HG02798 (cell line): Measurements from ENCODE around the gene PARVG.

Source experiments
- ATAC-seq: cut with Tn5 transposase; IDR thresholded peaks from one replicate; pipeline ENCODE4 v1.9.1; 2021; ENCODE audit warnings: mild to moderate bottlenecking; ENCODE audit not compliant: unreplicated experiment, poor library complexity

The PARVG gene

DNA sequence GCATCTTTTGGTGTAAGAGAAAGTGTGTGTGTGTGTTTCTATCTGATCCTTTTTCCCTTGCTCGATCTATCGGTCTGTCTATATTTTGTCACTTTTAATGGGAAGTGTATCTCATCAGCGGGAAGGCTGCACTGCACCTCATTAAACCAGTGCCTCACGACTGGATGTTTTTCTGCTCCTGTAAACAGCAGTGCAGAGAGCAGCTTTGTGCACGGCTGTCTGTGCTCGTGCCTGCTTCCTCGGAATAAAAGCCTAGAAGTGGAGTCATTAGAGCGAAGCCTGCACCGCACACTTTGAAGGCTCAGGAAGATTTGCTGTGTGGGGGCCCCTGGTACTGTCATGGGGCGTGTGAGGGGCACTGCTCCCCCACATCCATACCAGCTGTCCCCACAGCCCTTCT lies 27.0 kb upstream of the PARVG start:
- ATAC-seq = no peak

DNA sequence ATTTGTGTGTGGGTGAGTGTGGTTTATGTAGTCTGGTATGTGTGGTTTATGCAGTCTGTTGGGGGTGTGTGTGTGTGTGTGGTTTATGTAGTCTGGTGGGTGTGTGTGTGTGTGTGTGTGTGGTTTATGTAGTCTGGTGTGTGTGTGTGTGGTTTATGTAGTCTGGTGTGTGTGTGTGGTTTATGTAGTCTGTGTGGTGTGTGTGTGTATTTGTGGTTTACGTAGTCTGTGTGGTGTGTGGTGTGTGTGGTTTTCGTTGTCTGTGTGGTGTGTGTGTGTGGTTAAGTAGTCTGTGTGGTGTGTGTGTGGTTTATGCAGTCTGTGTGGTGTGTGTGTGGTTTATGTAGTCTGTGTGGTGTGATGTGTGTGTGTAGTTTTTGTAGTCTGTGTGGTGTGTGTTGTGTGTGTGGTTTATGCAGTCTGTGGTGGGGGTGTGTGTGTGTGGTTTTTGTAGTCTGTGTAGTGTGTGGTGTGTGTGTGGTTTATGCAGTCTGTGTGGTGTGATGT lies 26.2 kb upstream of the PARVG start:
- ATAC-seq = no peak

DNA sequence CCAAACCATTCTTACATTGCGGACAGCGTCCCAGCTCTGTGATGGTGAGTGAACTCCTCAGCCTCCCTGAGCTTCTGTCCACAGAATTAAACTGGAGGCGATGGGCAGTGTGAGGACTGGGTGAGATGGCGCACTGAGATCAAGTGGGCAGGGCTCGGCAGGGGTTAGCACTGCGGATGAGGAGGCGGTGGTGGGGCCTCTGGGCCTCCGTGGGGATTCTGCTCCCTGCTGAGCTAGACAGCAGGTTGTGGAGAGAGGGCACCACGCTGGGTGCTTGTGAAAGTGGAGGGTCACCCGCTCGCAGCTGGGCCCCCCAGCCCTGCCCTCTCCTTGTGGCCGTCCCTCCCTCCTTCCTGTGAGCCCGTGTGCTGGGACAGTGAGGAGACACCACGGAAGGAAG lies 25.6 kb upstream of the PARVG start:
- ATAC-seq = no peak

DNA sequence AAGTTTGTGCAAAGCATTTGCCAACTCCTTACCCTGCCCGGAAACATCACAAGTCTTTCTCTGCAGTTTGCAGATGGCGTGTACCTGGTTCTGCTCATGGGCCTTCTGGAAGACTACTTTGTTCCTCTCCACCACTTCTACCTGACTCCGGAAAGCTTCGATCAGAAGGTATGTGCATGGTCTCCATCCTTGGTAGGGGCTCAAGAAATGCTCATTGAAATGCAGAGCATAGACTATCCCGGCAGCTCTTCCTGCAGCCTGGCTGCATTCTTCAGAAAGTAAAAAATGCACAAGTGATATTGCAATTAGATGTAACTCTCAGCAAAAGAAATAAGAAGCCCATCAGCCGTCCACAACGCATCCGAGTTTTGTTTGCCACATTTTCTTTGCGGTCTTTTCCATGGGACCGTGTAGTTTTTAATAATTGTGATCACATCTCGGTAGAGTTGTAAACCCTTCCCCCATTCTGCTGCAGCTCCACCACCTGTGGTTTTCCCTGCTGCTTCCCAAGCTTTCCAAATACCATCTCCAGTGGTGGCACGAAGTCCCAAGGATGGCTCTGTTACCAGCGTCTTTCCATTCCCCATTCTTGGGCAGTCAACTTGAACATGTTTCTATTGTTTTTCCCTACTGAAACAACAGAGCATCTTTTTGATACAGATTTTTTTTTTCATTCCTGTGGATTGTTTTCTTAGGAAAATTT lies 22.7 kb upstream of the PARVG start:
- no peak for ATAC-seq

DNA sequence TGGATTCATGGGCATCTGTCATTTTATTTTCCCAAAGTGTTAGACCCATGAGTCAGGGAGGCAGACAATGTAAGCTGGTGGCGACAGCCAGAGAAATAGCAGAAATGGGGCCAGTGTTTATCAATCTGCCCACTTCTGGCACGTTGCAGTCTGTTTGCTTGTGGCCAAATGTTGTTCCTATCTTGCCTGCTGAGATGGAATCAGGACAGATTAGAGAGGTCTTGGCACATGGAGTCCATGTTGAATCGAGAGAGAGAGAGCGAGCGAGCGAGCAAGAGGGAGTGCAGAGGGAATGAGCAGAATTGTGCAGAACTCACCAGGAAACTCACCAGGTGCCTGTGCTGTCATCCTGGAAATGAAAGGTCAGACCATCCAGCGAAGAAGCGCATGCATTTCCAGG lies 21.9 kb upstream of the PARVG start:
- ATAC-seq = no peak

DNA sequence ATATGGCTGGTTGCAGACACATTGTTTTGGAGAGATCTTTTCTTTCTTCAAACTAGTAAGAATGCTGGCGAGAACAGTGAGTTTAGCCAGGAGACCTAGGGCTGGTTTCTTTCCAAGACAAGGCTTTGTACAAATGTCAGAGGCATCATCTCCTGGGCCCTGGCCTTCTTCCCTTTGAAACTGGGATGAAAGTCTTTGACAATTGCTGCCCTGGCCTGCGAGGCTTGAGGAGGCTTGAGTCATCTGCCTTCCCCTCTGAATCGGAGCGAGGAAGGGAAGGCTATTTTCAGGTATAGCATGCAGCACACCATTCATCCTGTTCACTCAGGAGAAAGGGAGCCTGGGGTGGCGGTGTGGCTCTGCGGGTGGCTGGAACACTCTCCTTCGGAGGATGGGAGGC lies 21.5 kb upstream of the PARVG start:
- ATAC-seq = no peak

DNA sequence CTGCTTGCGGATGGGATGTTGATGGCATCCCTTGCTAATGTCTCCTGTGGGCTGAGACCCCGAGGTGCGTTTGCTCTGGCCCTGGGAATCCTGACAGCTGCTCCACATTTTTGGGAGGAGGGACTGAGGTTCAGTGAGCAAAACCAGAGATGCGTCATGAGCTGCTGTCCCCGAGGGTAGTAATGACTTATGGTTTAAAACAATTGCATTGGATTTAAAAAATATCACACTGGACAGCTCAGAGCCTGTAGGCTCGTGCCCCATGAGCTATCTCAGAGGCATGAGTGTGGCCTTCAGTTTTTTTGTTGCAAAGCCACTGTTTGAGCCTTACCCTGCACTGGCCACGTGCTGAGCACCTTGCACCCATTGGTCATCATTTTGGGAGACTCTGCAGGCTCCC lies 20.9 kb upstream of the PARVG start:
- ATAC-seq = no peak

DNA sequence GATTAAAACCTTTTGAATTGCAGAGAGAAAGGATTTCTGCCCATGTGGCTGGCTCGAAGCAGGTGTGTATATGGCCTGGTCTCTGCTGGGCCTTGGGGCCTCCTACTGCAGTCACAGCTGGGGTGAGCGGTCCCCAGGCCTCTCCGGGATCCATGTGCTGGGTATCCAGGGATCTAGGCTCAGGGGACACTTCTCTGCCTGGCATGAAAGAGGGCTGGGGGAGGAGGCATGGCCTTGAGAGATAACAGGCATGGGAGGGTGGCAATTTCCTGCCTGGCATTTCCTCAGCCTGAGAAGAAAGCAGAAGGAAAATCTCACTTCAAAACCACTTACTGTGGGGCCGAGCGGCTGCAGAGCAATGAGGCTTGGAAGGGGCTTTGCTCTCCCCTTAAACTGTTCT lies 20.3 kb upstream of the PARVG start:
- no peak for ATAC-seq

DNA sequence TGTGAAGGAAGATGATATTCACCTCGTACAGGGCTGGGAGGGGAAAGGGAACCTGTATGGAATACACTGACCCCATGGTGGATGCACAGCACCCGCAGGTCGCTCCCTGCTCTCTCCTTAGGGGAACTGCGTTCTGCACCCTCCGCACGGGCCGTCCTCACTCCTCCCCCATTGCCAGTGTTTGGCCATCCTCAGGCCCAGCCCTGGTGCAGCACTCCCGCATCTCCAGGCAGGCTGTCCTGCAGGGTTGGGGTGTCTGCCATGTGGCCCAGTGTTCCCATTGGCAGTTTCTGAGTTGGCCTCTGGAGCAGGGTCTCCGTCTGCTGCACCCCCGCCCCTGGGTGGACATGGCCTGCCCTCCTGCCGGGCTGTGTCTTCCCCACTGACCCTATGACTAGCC lies 19.1 kb upstream of the PARVG start:
- no peak for ATAC-seq

DNA sequence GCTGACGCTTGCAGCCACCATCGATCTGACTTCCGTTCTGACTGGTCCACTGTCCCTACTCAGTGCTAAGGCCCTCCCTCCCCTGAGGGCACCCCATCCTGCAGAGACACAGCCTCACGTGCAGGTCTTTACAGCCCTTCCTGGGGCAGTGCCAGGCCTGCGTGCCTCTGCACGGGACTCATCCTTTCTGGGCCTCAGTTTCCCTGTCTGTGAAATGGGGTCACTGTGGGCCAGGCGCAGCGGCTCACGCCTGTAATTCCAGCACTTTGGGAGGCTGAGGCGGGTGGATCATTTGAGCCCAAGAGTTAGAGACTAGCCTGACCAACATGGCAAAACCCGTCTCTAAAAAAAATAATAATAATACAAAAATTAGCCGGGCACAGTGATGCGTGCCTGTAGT lies 17.8 kb upstream of the PARVG start:
- no peak for ATAC-seq

DNA sequence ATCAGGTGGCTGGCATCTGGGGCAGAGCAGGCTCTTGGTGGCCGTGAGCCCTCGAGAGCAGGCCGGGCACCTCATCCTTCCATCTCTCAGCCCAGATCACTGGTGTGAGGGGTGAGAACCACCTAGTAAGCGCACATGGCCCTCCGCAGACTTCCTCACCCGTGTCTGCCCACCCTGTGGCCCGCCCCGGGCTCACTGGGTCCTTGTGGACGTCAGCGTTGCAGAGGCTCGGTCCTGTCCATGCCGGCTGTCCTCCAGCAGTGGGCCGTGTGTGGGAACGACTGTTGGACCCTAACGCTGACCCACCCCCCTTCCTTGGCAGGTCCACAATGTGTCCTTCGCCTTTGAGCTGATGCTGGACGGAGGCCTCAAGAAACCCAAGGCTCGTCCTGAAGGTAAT lies 17.2 kb upstream of the PARVG start:
- no peak for ATAC-seq

DNA sequence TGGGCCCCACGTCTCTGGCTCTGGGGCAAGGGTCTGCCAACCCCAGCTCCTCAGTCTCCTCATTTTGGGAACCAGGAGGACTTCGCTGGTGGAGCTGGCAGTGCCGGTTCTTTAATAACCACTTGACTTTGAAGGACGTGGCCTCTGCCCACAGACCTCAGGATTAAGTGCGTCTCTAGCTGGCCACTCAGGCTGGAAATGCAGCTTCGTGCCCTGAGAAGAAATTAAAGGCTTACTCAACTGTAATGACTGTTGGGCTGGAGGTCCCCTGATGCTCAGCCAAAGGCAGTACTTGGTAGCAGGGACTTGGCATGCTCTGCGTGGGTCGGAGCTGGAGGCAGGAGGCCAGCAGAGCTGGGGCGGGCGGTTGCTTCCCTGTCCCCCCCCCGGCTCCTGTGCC lies 16.7 kb upstream of the PARVG start:
- ATAC-seq = no peak

DNA sequence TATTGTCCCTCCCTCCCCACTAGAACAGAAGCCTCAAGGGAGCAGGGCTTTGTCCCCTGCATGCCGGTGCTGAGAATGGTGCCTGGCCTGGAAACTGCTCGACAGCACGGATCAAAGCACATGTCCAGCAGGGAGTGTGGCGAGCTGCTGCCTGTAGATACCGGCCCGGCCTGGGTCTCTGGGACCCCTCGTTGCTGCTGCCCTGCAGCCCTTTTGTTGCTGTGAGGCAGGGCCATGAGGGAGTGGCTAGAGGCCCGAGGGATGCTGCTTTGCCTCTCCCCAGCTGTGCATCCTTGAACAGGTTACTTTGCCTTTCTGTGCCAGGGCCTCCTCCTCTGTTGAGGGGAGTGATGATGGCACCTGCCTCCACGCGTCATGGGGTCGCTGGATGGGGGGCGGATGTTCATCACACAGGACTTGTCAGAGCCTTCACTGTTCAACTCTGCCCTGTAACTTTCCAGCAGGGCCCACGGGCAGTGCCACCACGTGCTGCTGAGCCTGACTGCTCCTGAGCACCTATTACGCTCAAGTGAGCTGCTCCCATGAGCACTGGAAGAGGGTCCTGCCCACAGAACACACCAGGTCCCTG lies 15.3 kb upstream of the PARVG start:
- ATAC-seq = no peak

DNA sequence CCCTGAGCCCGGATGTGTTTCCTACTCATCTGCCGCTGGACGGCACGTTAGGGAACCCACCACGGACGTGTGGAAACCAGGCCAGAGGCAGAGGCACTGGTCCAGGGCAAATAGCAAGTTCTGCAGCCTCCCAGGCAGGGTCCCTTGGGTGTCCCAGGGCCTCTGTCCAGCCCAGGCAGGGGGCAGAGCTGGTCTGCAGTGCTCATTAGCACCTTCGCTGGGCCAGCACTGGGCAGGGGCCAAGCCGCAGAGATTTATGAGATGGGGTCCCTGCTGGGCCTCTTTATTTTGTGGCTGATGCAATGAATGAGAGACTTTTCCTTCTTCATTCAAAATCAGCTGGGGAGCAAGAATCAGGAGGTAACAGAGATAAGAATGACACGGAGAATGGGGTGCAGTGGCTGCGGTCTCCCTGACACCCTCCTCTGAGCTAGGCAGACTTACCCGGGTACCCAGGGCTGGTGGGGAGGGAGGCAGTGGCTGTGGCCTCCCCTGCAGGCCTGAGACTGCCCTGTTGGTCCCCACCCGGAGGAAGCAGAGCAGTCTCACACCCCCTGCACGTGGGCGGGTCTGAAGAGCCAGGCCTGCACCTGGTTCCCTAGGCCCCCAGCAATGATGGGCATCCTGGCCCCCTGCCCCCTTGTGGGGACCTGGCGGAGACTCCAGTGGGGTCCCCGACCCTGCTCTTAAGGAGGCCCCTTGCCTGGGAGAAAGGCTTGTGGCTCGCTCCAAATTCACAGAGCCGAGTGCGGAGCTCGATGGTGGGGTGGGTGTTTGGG lies 14.0 kb upstream of the PARVG start:
- ATAC-seq = no peak

DNA sequence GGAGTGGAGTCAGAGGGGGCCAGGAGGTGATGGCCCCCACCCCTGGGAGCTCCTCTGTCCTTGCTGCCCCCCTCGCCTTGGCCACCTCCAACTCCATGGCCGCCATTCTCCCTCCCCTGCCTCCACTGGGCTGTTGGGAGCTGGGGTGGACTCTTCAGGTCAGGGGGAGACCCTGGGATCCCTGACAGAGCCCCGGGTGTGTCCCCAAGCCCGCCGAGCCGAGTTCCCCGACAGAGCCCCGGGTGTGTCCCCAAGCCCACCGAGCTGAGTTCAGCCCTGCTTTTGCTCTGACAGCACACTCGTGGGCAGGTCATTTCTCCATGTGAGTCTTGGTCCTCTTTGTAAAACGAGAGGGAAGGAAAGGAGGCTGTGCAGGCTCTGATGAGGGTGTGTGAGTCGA lies 13.2 kb upstream of the PARVG start:
- ATAC-seq = no peak

DNA sequence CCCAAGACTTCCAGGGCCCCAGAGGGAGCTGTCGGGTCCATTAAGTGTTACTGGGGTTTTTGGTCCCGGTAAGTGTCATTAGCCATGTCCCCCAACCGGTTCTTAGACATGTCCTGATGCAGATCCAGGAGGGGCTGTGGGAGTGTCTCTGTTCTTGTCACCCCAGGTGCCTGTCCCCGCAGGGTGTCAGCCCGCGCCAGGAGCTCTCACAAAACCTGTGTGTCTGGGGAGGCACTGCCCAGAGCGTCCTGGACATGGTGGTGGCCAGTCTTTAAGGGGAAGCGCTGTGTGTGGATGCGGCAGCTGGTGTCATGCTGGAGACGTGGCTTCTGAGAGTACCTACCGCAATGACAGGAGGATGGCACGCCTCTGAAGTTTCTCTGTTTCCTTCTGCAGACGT lies 12.5 kb upstream of the PARVG start:
- no peak for ATAC-seq

DNA sequence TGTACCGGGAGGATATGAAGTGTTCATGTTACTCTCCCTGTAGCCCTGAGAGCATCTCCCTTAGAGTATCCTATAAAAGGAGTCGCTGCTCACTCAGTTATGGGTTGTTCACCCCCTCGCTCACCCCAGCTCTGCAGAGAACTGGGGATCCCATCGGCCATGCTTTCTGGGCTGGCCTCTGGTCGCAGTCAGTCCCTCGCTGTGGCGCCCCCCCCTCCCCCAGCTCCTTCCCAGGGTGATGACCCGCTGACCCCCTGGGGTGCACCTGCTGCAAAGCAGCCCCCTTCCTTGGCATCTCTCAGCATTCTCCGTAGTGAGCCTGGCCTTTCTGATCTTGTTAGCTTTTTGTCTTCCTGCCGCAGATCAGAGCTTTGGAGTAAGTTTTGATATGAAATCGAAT lies 10.3 kb upstream of the PARVG start:
- ATAC-seq = no peak

DNA sequence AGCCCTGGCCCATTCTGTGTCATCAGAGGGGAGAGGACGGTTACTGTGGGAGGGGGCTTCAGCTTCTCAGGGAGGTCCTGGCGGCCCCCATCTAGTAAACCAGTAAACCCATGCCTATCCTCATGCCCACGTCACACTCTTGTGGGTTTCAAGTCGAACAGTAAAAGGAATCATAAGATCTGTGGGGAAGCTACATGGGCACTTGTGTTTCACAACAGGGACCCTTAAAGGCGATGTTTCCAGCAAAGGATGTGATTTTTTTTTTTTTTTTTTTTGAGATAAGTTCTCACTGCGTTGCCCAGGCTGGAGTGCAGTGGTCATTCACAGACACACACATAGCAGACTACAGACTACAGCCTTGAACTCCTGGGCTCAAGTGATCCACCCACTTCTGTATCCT lies 9.2 kb upstream of the PARVG start:
- ATAC-seq = no peak

DNA sequence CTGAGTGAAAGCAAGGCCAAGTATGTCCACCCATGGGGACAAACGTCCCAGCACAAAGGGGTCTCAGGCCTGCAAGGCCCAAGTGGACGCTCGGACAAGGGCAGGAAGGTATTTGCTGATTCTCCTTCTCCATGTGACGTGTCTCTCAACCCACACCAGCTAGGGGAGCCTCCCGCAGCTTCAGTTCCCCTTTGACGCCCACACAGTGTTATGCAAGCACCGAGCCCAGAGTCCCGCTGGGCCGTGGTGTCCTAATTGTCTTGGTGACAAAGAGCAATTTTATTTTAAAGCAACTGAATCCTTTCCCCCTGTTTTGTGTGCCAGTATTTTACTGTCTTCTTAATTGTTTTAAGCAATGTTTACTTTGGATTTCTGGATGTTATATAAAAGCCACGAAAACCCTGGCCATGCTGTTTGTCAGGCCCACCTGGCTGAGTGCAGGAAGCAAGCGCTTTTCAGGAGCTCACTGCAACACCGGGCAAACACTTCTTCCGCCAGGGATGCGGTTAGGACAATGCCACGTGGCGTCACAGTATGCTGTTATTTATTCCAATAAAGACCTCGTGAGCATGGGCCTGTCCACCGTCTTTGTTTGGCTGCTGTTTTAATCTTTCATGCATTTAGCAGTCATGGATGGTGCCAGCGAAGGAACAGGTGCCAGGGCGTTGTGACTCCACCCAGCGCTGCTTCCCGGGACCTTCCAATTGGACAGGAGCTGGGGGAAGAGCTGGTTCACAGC lies 8.2 kb upstream of the PARVG start:
- ATAC-seq = peak; percentile 56

DNA sequence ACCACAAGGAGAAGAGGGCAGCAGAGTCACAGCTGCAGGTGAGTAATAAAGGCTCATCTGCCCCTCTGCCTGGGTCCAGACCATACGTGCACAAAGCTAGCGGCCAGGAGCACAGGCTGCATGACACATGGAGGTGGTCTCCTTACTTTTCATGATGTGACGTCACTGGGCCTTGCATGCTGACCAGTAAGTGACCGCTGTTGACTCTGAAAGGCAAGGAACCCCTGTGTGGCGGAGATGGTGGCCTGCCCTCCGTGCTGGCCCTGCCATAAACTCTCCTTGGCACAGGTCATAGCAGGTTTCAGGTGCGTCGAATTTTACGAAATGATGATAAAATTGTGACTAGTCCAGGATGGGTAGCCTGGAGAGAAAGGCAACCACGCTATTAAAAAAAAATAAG lies 7.6 kb upstream of the PARVG start:
- ATAC-seq = no peak

DNA sequence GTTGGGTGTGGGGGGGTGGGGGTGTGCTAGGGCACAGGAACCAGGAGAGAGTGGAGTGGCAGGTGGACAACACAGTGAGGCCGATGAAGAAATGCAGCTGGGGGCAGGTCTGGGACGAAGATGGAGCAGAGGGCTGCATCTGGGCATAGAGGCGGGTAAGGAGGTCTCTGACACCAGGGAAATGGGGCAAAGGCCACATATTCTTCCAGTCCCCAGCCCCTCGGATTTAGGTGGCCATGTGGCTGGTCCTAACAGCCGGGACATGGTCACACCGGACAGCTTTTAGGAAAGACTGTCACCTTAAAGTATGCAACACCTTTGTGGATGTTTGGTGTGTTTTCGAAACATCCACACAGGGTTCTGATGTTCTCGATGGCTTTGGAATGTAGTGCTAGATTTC lies 5.0 kb upstream of the PARVG start:
- ATAC-seq = no peak
